HepG2 (cell line): ENCODE results near the gene NAB2. TPM values are rescaled to one million over a fixed set of nuclear protein-coding genes. Genes with fewer than 3 reads are reported as not detected.
A peak's percentile ranks its signal among the peaks of the same experiment; 100 is the strongest.

ENCODE experiments used
- ATF4 ChIP-seq, 2 experiments: fragments of 450-650 bp in 1 of 2; sonication (generic) in 1 of 2; formaldehyde crosslinking; IDR thresholded peaks; 2 replicates each; pipeline versions ENCODE4 v1.5.0 to v1.8.0; 2020 to 2022; ENCODE audit warnings: mild to moderate bottlenecking in 1 of 2, missing genetic modification reagents in 1 of 2
- CC2D1A ChIP-seq: sonication (generic); formaldehyde crosslinking; IDR thresholded peaks from 2 replicates; pipeline ENCODE4 v1.8.1; 2023; ENCODE audit warnings: mild to moderate bottlenecking, missing genetic modification reagents
- DRAP1 ChIP-seq: IDR thresholded peaks from 2 replicates; pipeline ENCODE4 v1.6.1; 2016; ENCODE audit warnings: missing genetic modification reagents, missing compliant biosample characterization
- DZIP1 ChIP-seq: sonication (generic); formaldehyde crosslinking; IDR thresholded peaks from 2 replicates; pipeline ENCODE4 v1.5.0; 2020; ENCODE audit warnings: mild to moderate bottlenecking, missing genetic modification reagents
- FOXM1 ChIP-seq: sonication (generic); formaldehyde crosslinking; IDR thresholded peaks from 2 replicates; pipeline ENCODE4 v1.5.0; 2020; ENCODE audit warnings: missing genetic modification reagents
- GMEB2 ChIP-seq: IDR thresholded peaks from 2 replicates; pipeline ENCODE4 v1.6.1; 2016; ENCODE audit warnings: missing biosample characterization, missing genetic modification reagents, low read depth
- KDM6A ChIP-seq: IDR thresholded peaks from 2 replicates; pipeline ENCODE4 v1.6.1; 2016; ENCODE audit warnings: low read depth
- NONO ChIP-seq, 2 experiments: fragments of 450-650 bp in 1 of 2; sonication (generic) in 1 of 2; formaldehyde crosslinking in 1 of 2; IDR thresholded peaks in 1 of 2; conservative IDR thresholded peaks in 1 of 2; 2 replicates each; pipeline versions ENCODE4 v1.6.1 to v1.8.0; 2017 to 2022; ENCODE audit warnings: mild to moderate bottlenecking in 1 of 2, missing genetic modification reagents in 1 of 2, moderate library complexity in 1 of 2
- PHF21A ChIP-seq: sonication (generic); formaldehyde crosslinking; IDR thresholded peaks from 2 replicates; pipeline ENCODE4 v1.5.0; 2020; ENCODE audit warnings: mild to moderate bottlenecking, missing genetic modification reagents
- POLR2A ChIP-seq, 2 experiments: IDR thresholded peaks; 2 replicates each; pipeline ENCODE4 v1.6.1; 2011; ENCODE audit warnings: low read depth in 2 of 2, low read length in 2 of 2, mild to moderate bottlenecking in 1 of 2, moderate library complexity in 1 of 2; ENCODE audit not compliant: insufficient read depth in 1 of 2
- RCOR2 ChIP-seq: IDR thresholded peaks from 2 replicates; pipeline ENCODE4 v1.6.1; 2016; ENCODE audit warnings: missing biosample characterization, missing genetic modification reagents
- RNF2 ChIP-seq: fragments of 450-650 bp; conservative IDR thresholded peaks from 2 replicates; pipeline ENCODE4 v1.6.1; 2016; ENCODE audit warnings: low read depth
- SIX1 ChIP-seq: sonication (generic); formaldehyde crosslinking; IDR thresholded peaks from 2 replicates; pipeline ENCODE4 v1.4.0; 2020; ENCODE audit warnings: missing genetic modification reagents, borderline replicate concordance
- SPEN ChIP-seq: sonication (generic); formaldehyde crosslinking; IDR thresholded peaks from 2 replicates; pipeline ENCODE4 v1.5.1; 2020; ENCODE audit warnings: low read depth, mild to moderate bottlenecking, missing genetic modification reagents
- TEAD3 ChIP-seq: optimal IDR thresholded peaks from 2 replicates; pipeline ENCODE3; 2016; ENCODE audit warnings: borderline replicate concordance
- TGIF2 ChIP-seq: IDR thresholded peaks from 2 replicates; pipeline ENCODE4 v1.6.1; 2016; ENCODE audit warnings: control low read depth, missing compliant biosample characterization
- ZNF580 ChIP-seq: IDR thresholded peaks from 2 replicates; pipeline ENCODE4 v1.6.1; 2016; ENCODE audit warnings: low read depth, borderline replicate concordance
- ZNF781 ChIP-seq: sonication (generic); formaldehyde crosslinking; IDR thresholded peaks from 2 replicates; pipeline ENCODE4 v1.5.1; 2020; ENCODE audit warnings: borderline replicate concordance, mild to moderate bottlenecking, missing genetic modification reagents; ENCODE audit errors: not compliant biosample characterization
- polyA plus RNA-seq, 8 experiments: library from polyadenylated mRNA; depleted of rRNA in 3 of 8; stranded (reverse) in 7 of 8; unstranded in 1 of 8; fragments of >200 nt; fragmentation: Illumina TruSeq in 4 of 8; extraction: Trizol in 4 of 8; gene quantifications; 2 replicates each; pipeline versions ENCODE4 v1.2.1 to v1.2.3, GENCODE V29; 2011 to 2016; ENCODE audit warnings: low read depth in 4 of 8, missing spikeins in 1 of 8, mixed read lengths in 1 of 8; ENCODE audit not compliant: insufficient read depth in 1 of 8
- total RNA-seq, 5 experiments: library from RNA; depleted of rRNA; stranded (reverse); fragments of >200 nt; fragmentation: Illumina TruSeq; extraction: Trizol; gene quantifications; 2 replicates each; pipeline ENCODE4 v1.2.3, GENCODE V29; 2016; ENCODE audit warnings: low read depth in 1 of 5

Gene NAB2
- total and polyA plus RNA-seq, 2 of the 13 experiments (the other 11 are each of a cell fraction or from before 2014, with no cell fraction given) = 11.7 to 12.9 TPM

- TF ChIP-seq NONO (IDR thresholded peaks at IDR 0.05) (no peak), NONO (CRISPR knock-in tag; conservative IDR thresholded peaks at IDR 0.05) (peak; percentile 69; the same call in 1 of the 2 replicates), KDM6A (0 out of 2 replicates have a peak, but pooled peaks have one; percentile 15), ZNF781 (no peak), ATF4 (CRISPR knock-in tag; IDR thresholded peaks at IDR 0.05) (0 out of 4 replicates have a peak, but pooled peaks of 1 of the 2 experiments have one; percentile 28), FOXM1 (CRISPR knock-in tag) (no peak), ZNF580 (peak; percentile 38; the same call in 1 of the 2 replicates), GMEB2 (no peak), RNF2 (no peak), POLR2A (IDR thresholded peaks at IDR 0.05; ENCODE audit: insufficient read depth in 1 of 2, low read depth in 2 of 2, low read length in 2 of 2) (peak in 1 of 2 experiments; percentile 55; a peak in 1 of 4 replicates), SIX1 (0 out of 2 replicates have a peak, but pooled peaks have one; percentile 15), PHF21A (CRISPR knock-in tag) (no peak), TEAD3 (peak; percentile 8), TGIF2 (CRISPR knock-in tag) (0 out of 2 replicates have a peak, but pooled peaks have one; percentile 45), DZIP1 (CRISPR knock-in tag) (peak; percentile 89; the same call in 1 of the 2 replicates), CC2D1A (CRISPR knock-in tag) (0 out of 2 replicates have a peak, but pooled peaks have one; percentile 43), RCOR2 (CRISPR knock-in tag) (0 out of 2 replicates have a peak, but pooled peaks have one; percentile 38), SPEN (0 out of 2 replicates have a peak, but pooled peaks have one; percentile 5), DRAP1 (0 out of 2 replicates have a peak, but pooled peaks have one; percentile 21)
Measured at GRCh38 chr12:57111031-57111734, 22.3 kb downstream of the NAB2 start, which contains the start of gene STAT6 (continued).
